ENCODE measurements around the gene STK39. TPM values are rescaled to one million over a fixed set of nuclear protein-coding genes. Genes with fewer than 3 reads are reported as not detected.

The STK39 gene
- total and polyA plus RNA-seq, 2 donors from 2014 or later, result 15.9 to 27.1 TPM

- no peaks in the 10 kb centered on the region for H3K9me3 ChIP-seq (ENCODE audit: control insufficient read depth in 2 of 3, insufficient read depth in 1 of 3, low read length in 3 of 3)
- H3K27ac ChIP-seq (ENCODE audit: low read depth in 2 of 2, low read length in 2 of 2), result no peak overlapping the region
- intact Hi-C loops (cut with DNase I), result loop anchor here (10.0 kb wide), 1 partner anchor 155 kb away; no protein-coding TSS in a partner anchor
- no peaks in the 10 kb centered on the region for H3K36me3 ChIP-seq (ENCODE audit: control insufficient read depth in 2 of 3, insufficient read depth in 3 of 3, low read length in 3 of 3)
- no peaks in the 10 kb centered on the region for H3K4me1 ChIP-seq (ENCODE audit: control insufficient read depth in 2 of 3, insufficient read depth in 2 of 3, low read depth in 1 of 3, low read length in 3 of 3)
- H3K27me3 ChIP-seq (ENCODE audit: control insufficient read depth, insufficient read depth, low read length), result no peaks in the 10 kb centered on the region
- FAIRE-seq (no peak), DNase-seq (no peak)
- no peak for TF ChIP-seq CTCF (IDR thresholded peaks at IDR 0.05; ENCODE audit: borderline replicate concordance, extremely low read depth, insufficient read depth)
- H3K9ac ChIP-seq (ENCODE audit: low read length in 3 of 3), result no peak overlapping the region
- H3K4me3 ChIP-seq (ENCODE audit: low read length in 3 of 3), result no peak overlapping the region
Observed at GRCh38 chr2:167960089-167960747, 287.2 kb downstream of the STK39 start.

- no peaks in the 10 kb centered on the region for H3K9me3 ChIP-seq (ENCODE audit: control insufficient read depth in 2 of 3, insufficient read depth in 1 of 3, low read length in 3 of 3)
- H3K27me3 ChIP-seq (ENCODE audit: control insufficient read depth, insufficient read depth, low read length), result no peaks in the 10 kb centered on the region
- no peak for TF ChIP-seq CTCF (IDR thresholded peaks at IDR 0.05; ENCODE audit: borderline replicate concordance, extremely low read depth, insufficient read depth)
- DNase-seq, result no peak
- no peaks in the 10 kb centered on the region for H3K4me1 ChIP-seq (ENCODE audit: control insufficient read depth in 2 of 3, insufficient read depth in 2 of 3, low read depth in 1 of 3, low read length in 3 of 3)
- no peak overlapping the region for H3K4me3 ChIP-seq (ENCODE audit: low read length in 3 of 3)
- H3K27ac ChIP-seq (ENCODE audit: low read depth in 2 of 2, low read length in 2 of 2), result no peak overlapping the region
- FAIRE-seq, result no peak
- H3K36me3 ChIP-seq (ENCODE audit: control insufficient read depth in 2 of 3, insufficient read depth in 3 of 3, low read length in 3 of 3), result no peaks in the 10 kb centered on the region
- intact Hi-C loops (cut with DNase I), result no loop called here
- no peak overlapping the region for H3K9ac ChIP-seq (ENCODE audit: low read length in 3 of 3)
Observed at GRCh38 chr2:167957662-167958061, 289.7 kb downstream of the STK39 start.

- intact Hi-C loops (cut with DNase I), result no loop called here
- no peaks in the 10 kb centered on the region for H3K36me3 ChIP-seq (ENCODE audit: control insufficient read depth in 2 of 3, insufficient read depth in 3 of 3, low read length in 3 of 3)
- DNase-seq (peak in 2 of 5 donors; percentile 24 to 50), FAIRE-seq (no peak)
- TF ChIP-seq CTCF (IDR thresholded peaks at IDR 0.05; ENCODE audit: borderline replicate concordance, extremely low read depth, insufficient read depth), result no peak
- H3K27me3 ChIP-seq (ENCODE audit: control insufficient read depth, insufficient read depth, low read length), result no peaks in the 10 kb centered on the region
- H3K4me1 ChIP-seq (ENCODE audit: control insufficient read depth in 2 of 3, insufficient read depth in 2 of 3, low read depth in 1 of 3, low read length in 3 of 3), result no peaks in the 10 kb centered on the region
- no peak overlapping the region for H3K27ac ChIP-seq (ENCODE audit: low read depth in 2 of 2, low read length in 2 of 2)
- H3K9ac ChIP-seq (ENCODE audit: low read length in 3 of 3), result no peak overlapping the region
- H3K9me3 ChIP-seq (ENCODE audit: control insufficient read depth in 2 of 3, insufficient read depth in 1 of 3, low read length in 3 of 3), result no peaks in the 10 kb centered on the region
- no peak overlapping the region for H3K4me3 ChIP-seq (ENCODE audit: low read length in 3 of 3)
Observed at GRCh38 chr2:167955264-167955906, 292.0 kb downstream of the STK39 start.

Data from kidney (tissue), 14 donors.